Activated naive CD4-positive, alpha-beta T cell treated with anti-CD3 and anti-CD28 coated beads, Interleukin-2, amount 50 U/mL, for 72 hours (primary cell): ENCODE data around the gene TRIM46. TPM values are rescaled to one million over a fixed set of nuclear protein-coding genes. Genes with fewer than 3 reads are reported as not detected.

ENCODE experiments used
- ATAC-seq, 2 donors: fragments of 150-1000 bp; cut with Tn5 transposase; 2 replicates each; pipeline ENCODE4 v1.10.0; 2021; ENCODE audit warnings: mild to moderate bottlenecking in 2 of 2, moderate library complexity in 2 of 2
- DNase-seq, 2 donors: peaks; one replicate each; pipeline ENCODE4 v3.0.0; 2021 to 2022; ENCODE audit warnings: low spot score in 2 of 2
- H3K27ac Mint-ChIP-seq, 2 donors: one replicate each; pipeline ENCODE4 v1.8.0; 2022; ENCODE audit warnings: mild to moderate bottlenecking in 2 of 2, mixed read lengths in 2 of 2
- H3K36me3 Mint-ChIP-seq, 2 donors: one replicate each; pipeline ENCODE4 v1.8.0; 2022; ENCODE audit warnings: mixed read lengths in 2 of 2
- H3K9me3 Mint-ChIP-seq, 2 donors: one replicate each; pipeline ENCODE4 v1.8.0; 2022; ENCODE audit warnings: mixed read lengths in 2 of 2
- total RNA-seq, 2 donors: library from RNA; stranded (reverse); gene quantifications; one replicate each; pipeline ENCODE4 v1.2.3, GENCODE V29; 2022

TRIM46 gene, protein sequence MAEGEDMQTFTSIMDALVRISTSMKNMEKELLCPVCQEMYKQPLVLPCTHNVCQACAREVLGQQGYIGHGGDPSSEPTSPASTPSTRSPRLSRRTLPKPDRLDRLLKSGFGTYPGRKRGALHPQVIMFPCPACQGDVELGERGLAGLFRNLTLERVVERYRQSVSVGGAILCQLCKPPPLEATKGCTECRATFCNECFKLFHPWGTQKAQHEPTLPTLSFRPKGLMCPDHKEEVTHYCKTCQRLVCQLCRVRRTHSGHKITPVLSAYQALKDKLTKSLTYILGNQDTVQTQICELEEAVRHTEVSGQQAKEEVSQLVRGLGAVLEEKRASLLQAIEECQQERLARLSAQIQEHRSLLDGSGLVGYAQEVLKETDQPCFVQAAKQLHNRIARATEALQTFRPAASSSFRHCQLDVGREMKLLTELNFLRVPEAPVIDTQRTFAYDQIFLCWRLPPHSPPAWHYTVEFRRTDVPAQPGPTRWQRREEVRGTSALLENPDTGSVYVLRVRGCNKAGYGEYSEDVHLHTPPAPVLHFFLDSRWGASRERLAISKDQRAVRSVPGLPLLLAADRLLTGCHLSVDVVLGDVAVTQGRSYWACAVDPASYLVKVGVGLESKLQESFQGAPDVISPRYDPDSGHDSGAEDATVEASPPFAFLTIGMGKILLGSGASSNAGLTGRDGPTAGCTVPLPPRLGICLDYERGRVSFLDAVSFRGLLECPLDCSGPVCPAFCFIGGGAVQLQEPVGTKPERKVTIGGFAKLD
- total RNA-seq, result 10 to 100 TPM in 1 of 2 donors, 1 to 10 TPM in 1; 6.8 to 15.2 TPM

GRCh38 chr1:155173478-155174323 is at the start of gene TRIM46:
TRIM46 (plus strand) TSS chr1:155173849; CDS start chr1:155173967, 118 bp downstream.
- peak within 1 kb of the TSS; percentile 99 to 100 for H3K27ac Mint-ChIP-seq
- ATAC-seq (peak; percentile 45 to 66), DNase-seq (peak; percentile 73 to 74)
- H3K9me3 Mint-ChIP-seq, result no peaks in the 10 kb centered on the region
- H3K36me3 Mint-ChIP-seq, result peaks cover 17 to 20% of the 10 kb centered on the region in 2 donors

GRCh38 chr1:155124503-155125463 is 48.9 kb upstream of the TRIM46 start:
- H3K36me3 Mint-ChIP-seq, result no peaks in the 10 kb centered on the region
- no peak for ATAC-seq
- no peak overlapping the region for H3K27ac Mint-ChIP-seq
- DNase-seq, result no peak
- H3K9me3 Mint-ChIP-seq, result no peaks in the 10 kb centered on the region

GRCh38 chr1:155125511-155125945 is 48.1 kb upstream of the TRIM46 start:
- no peaks in the 10 kb centered on the region for H3K9me3 Mint-ChIP-seq
- H3K27ac Mint-ChIP-seq, result no peak overlapping the region
- ATAC-seq (no peak), DNase-seq (no peak)
- H3K36me3 Mint-ChIP-seq, result no peaks in the 10 kb centered on the region

DNA sequence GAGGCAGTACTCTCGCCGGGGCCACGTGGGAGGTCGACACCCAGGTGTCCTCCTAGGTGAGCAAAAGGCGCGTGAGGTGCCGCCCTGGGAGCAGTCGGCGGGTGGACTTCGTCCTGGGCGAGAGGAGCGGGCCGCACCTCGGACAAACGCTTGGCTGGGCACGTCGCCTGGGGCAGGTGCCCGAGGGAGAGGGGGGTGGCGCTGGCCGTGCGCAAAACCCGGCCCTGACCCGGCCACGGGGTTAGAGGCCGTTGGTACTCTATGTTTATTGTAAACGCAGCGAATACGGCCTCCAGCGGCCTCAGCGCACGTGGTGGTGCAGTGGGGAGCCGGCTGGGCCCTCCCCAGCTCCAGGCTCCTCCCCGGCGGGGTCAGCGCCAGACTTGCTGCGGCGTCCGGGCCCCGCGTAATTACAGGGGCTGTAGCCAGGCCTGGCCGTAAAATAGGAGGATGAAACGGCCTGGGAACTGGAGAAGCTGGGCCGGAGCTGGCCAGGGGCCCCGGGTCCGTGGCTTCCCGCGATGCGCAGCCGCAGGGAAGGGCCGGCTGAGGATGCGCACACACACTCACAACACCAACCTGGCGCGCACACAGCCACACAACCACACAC is 47.6 kb upstream of the TRIM46 start:
- no peaks in the 10 kb centered on the region for H3K36me3 Mint-ChIP-seq
- H3K27ac Mint-ChIP-seq, result no peak overlapping the region
- no peak for DNase-seq
- no peak for ATAC-seq
- H3K9me3 Mint-ChIP-seq, result no peaks in the 10 kb centered on the region

GRCh38 chr1:155126556-155127104 is 47.0 kb upstream of the TRIM46 start:
- no peak overlapping the region for H3K27ac Mint-ChIP-seq
- peak in 1 of 2 donors; percentile 28 for DNase-seq
- no peaks in the 10 kb centered on the region for H3K9me3 Mint-ChIP-seq
- no peaks in the 10 kb centered on the region for H3K36me3 Mint-ChIP-seq
- ATAC-seq, result peak; percentile 67 to 71

- Mint-ChIP-seq H3K27ac (peak within 1 kb of the TSS in 1 of 2 donors; percentile 62), H3K36me3 (no peaks in the 10 kb centered on the region), H3K9me3 (no peaks in the 10 kb centered on the region)
- peak; percentile 66 to 77 for ATAC-seq
- peak in 1 of 2 donors; percentile 49 for DNase-seq
Observed at GRCh38 chr1:155127105-155127966, 46.3 kb upstream of the TRIM46 start, which contains the start of gene EFNA1. EFNA1 (plus strand) TSS chr1:155127876; CDS start chr1:155127978, 102 bp downstream.

DNA sequence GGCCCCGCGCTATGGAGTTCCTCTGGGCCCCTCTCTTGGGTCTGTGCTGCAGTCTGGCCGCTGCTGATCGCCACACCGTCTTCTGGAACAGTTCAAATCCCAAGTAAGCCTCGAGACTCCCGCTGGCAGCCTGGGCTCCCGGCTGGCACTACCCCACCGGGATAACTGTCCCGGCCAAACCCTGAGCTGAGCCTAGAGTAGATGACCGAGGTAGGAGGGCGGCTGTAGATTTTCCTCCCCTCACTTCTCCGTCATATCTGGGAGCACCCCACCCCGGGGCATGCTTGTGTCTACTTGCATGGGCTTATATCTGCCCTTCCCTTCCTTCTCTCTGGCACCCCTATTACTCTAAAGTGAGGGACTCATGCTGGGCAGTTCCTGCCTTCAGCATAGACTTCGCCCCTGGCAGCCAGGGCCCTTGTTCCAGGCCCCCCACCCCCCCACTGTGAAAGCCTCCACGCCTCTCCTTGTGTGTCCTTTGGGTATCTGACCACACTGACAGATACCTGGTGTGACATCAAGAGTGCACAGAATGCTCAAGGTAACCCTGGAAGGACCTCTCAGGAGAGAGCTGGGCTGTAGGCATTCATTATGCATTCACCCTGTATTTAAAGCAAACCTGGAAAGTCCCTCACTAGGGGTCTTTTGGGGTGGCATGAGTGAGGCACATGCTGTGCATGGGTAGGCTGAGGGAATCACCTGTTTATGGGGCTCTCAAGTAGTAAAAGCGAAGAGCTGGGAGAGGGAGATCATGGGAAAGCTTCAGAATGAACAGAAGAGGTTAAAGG is 45.5 kb upstream of the TRIM46 start:
- ATAC-seq, result no peak
- DNase-seq, result no peak
- Mint-ChIP-seq H3K27ac (peak overlapping the region in 1 of 2 donors; percentile 62), H3K36me3 (no peaks in the 10 kb centered on the region), H3K9me3 (no peaks in the 10 kb centered on the region)

- ATAC-seq (peak in 1 of 2 donors; percentile 3), DNase-seq (no peak)
- Mint-ChIP-seq H3K27ac (peak overlapping the region in 1 of 2 donors; percentile 62), H3K36me3 (no peaks in the 10 kb centered on the region), H3K9me3 (no peaks in the 10 kb centered on the region)
Observed at GRCh38 chr1:155128755-155129473, 44.7 kb upstream of the TRIM46 start.

- no peaks in the 10 kb centered on the region for H3K9me3 Mint-ChIP-seq
Observed at GRCh38 chr1:155130272-155131006, 43.2 kb upstream of the TRIM46 start.

GRCh38 chr1:155131285-155131684 is 42.4 kb upstream of the TRIM46 start:
- Mint-ChIP-seq H3K27ac (peak overlapping the region in 1 of 2 donors; percentile 37), H3K9me3 (no peaks in the 10 kb centered on the region), H3K36me3 (peaks cover 0 to 6% of the 10 kb centered on the region in 2 donors)
- no peak for DNase-seq
- no peak for ATAC-seq

More at GRCh38 chr1:155130272-155131006, 43.2 kb upstream of the TRIM46 start:
- DNase-seq, result no peak
- no peak overlapping the region for H3K27ac Mint-ChIP-seq
- no peaks in the 10 kb centered on the region for H3K36me3 Mint-ChIP-seq
- no peak for ATAC-seq

DNA sequence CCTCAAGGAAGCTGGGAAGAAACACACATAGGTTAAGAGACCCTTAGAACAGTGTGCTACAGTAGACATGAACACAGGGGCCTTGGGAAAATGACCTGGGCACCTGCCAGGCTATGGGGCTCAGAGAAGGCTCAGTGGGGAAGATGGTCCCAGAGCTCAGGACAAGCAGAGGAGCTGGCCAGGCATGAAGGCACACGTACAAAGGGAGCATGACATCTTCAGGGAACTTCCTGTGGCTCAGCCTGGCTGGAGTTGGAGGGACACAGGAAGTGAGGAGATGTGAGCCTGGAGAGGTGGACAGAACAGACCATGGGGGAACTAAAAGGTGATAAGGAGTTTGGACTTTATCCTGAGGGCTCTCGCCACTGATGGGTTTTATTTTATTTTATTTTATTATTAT is 41.8 kb upstream of the TRIM46 start:
- ATAC-seq (no peak), DNase-seq (no peak)
- no peaks in the 10 kb centered on the region for H3K9me3 Mint-ChIP-seq
- H3K36me3 Mint-ChIP-seq, result peaks cover 2 to 6% of the 10 kb centered on the region in 2 donors
- H3K27ac Mint-ChIP-seq, result peak overlapping the region in 1 of 2 donors; percentile 37

- Mint-ChIP-seq H3K9me3 (no peaks in the 10 kb centered on the region), H3K27ac (no peak overlapping the region), H3K36me3 (peaks cover 18 to 21% of the 10 kb centered on the region in 2 donors)
- DNase-seq, result no peak
- ATAC-seq, result no peak
Observed at GRCh38 chr1:155133799-155134281, 39.8 kb upstream of the TRIM46 start.
